ENCODE measurements around the gene SNRNP25.

- no peak for TF ChIP-seq POLR2A (IDR thresholded peaks at IDR 0.05)
- TF ChIP-seq, protein P1, sequence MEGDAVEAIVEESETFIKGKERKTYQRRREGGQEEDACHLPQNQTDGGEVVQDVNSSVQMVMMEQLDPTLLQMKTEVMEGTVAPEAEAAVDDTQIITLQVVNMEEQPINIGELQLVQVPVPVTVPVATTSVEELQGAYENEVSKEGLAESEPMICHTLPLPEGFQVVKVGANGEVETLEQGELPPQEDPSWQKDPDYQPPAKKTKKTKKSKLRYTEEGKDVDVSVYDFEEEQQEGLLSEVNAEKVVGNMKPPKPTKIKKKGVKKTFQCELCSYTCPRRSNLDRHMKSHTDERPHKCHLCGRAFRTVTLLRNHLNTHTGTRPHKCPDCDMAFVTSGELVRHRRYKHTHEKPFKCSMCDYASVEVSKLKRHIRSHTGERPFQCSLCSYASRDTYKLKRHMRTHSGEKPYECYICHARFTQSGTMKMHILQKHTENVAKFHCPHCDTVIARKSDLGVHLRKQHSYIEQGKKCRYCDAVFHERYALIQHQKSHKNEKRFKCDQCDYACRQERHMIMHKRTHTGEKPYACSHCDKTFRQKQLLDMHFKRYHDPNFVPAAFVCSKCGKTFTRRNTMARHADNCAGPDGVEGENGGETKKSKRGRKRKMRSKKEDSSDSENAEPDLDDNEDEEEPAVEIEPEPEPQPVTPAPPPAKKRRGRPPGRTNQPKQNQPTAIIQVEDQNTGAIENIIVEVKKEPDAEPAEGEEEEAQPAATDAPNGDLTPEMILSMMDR (IDR thresholded peaks at IDR 0.05) = peak; percentile 97 to 100 (median 99)
These were observed 43.3 kb downstream of the SNRNP25 start for GRCh38 chr16:96935-97381.
